ENCODE measurements around the gene SLC43A1. TPM values are rescaled to one million over a fixed set of nuclear protein-coding genes. Genes with fewer than 3 reads are reported as not detected.

Gene SLC43A1
- total and polyA plus RNA-seq, 8 donors = 11.7 to 25.3 (median 18.0) TPM

DNA sequence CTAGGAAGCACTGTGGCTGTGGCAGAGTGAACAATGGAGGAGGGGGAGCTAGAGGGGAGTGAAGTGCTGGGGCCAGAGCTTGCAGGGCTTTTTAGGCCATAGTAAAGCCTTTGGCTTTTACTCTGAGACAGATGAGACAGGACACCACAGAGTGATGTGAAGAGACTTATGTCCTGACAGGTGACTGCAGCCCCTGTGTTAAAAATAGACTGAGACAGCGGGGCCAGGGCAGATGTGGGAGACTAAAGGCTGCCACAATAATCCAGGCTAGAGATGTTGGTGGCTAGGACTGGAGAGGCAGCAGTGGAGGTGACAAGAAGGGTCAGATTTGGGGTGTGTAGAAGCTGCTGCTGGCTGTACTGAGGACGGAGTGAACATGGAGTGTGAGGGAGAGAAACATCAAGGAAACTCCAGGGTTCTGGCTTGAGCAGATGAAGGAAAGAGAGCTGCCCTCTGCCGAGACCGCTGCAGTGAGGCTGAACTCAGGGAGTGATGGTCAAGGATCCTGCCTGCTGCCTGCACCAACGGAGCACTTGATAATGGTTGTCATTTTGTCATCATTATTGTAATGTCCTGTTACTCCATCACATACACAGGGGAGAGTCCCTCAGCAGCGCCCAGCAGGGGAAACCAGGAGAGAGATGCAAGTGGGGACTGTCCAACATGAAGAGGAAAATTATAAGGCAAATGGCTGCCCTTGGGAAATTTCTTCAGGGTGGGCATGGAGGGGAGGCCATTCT, 27.4 kb downstream of the SLC43A1 start:
- intact Hi-C loops (cut with DNase I) = no loop called here
- no peak for ATAC-seq
- TF ChIP-seq CTCF (IDR thresholded peaks at IDR 0.05) = no peak
- DNase-seq = no peak
- no peak overlapping the region for H3K4me3 ChIP-seq
- H3K9me3 ChIP-seq = no peaks in the 10 kb centered on the region
- H3K27ac ChIP-seq = no peak overlapping the region
- H3K4me1 ChIP-seq = peaks cover 4 to 34% of the 10 kb centered on the region in 2 donors
- peaks cover 0 to 73% of the 10 kb centered on the region in 2 donors for H3K36me3 ChIP-seq
- peaks cover 0 to 20% of the 10 kb centered on the region in 2 donors for H3K27me3 ChIP-seq

DNA sequence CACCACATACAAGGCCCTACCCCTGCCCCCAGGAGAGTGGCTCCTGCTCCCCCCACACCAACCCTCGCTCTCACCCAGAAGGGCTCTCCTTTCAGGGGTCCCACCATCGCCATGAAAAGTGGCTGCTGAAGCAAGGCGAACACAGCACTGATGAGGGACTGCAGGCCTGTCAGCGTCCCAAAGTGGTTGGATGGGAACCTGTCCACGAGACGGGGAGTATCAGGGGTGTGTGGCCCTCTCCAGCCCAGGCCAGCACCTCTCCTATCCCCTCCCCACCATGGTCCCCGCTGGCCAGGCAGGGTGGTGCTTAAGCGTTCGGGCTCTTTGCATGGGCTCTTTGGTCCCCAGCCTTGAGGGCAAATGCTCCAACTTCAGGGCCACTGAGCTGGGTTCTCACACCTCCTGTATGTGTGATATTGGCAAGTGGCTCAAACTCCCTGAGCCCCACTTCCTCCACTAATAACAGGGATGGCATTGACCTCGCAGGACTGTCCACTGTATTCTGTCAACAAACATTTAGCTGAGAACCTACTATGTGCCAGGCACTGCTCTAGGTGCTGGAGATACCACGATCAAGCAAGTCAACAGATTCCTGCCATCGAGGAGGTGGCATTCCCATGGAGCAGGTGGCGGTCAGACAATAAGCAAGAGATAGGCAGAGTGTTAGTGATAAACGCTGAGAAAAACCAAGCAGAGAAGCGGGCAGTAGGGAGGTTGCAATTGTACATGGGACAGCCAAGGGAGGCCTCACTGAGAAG, 28.3 kb downstream of the SLC43A1 start:
- peaks cover 4 to 29% of the 10 kb centered on the region in 2 donors for H3K27me3 ChIP-seq
- H3K4me3 ChIP-seq = no peak overlapping the region
- ATAC-seq (no peak), DNase-seq (no peak)
- H3K4me1 ChIP-seq = peaks cover 12 to 40% of the 10 kb centered on the region in 2 donors
- no peak overlapping the region for H3K27ac ChIP-seq
- TF ChIP-seq CTCF (IDR thresholded peaks at IDR 0.05) = no peak
- intact Hi-C loops (cut with DNase I) = no loop called here
- H3K9me3 ChIP-seq = no peaks in the 10 kb centered on the region
- peaks cover 0 to 73% of the 10 kb centered on the region in 2 donors for H3K36me3 ChIP-seq

- H3K4me1 ChIP-seq = peaks cover 12 to 44% of the 10 kb centered on the region in 2 donors
- H3K4me3 ChIP-seq = no peak overlapping the region
- no peaks in the 10 kb centered on the region for H3K9me3 ChIP-seq
- intact Hi-C loops (cut with DNase I) = no loop called here
- no peak overlapping the region for H3K27ac ChIP-seq
- no peak for TF ChIP-seq CTCF (IDR thresholded peaks at IDR 0.05)
- peaks cover 5 to 33% of the 10 kb centered on the region in 2 donors for H3K27me3 ChIP-seq
- peaks cover 0 to 62% of the 10 kb centered on the region in 2 donors for H3K36me3 ChIP-seq
- DNase-seq = no peak
- no peak for ATAC-seq
Measured at GRCh38 chr11:57485217-57485990, 30.1 kb downstream of the SLC43A1 start.

GRCh38 chr11:57484141-57484710, 31.3 kb downstream of the SLC43A1 start:
- Histone ChIP-seq H3K36me3 (peaks cover 0 to 50% of the 10 kb centered on the region in 2 donors), H3K4me1 (peaks cover 12 to 44% of the 10 kb centered on the region in 2 donors), H3K27me3 (peaks cover 5 to 33% of the 10 kb centered on the region in 2 donors), H3K9me3 (no peaks in the 10 kb centered on the region), H3K4me3 (no peak overlapping the region), H3K27ac (no peak overlapping the region)
- ATAC-seq (no peak), DNase-seq (peak in 1 of 4 donors; percentile 75)
- no peak for TF ChIP-seq CTCF (IDR thresholded peaks at IDR 0.05)
- intact Hi-C loops (cut with DNase I) = loop anchor here in 1 of 2 donors (5.0 kb wide), 1 partner anchor 137 kb away; no protein-coding TSS in a partner anchor

Measured in left lung (tissue), 10 donors.